AG04449 (cell line): ENCODE data around the gene SCRN2.
A peak's percentile ranks its signal among the peaks of the same experiment; 100 is the strongest.

ENCODE experiments used
- CTCF ChIA-PET: fragments of 350-600 bp; formaldehyde crosslinking; extraction: SDS; loops from one replicate; lab custom pipeline; 2021; ENCODE audit warnings: antibody characterized with exemption; lab: Yijun Ruan, JAX
- POLR2A ChIA-PET: fragments of 400-600, 350-600 bp; formaldehyde crosslinking; extraction: SDS; loops from one replicate; lab custom pipeline; 2020; ENCODE audit warnings: antibody characterized with exemption, inconsistent platforms; lab: Yijun Ruan, JAX
- DNase-seq: peaks from one replicate; pipeline ENCODE4 v3.0.0-alpha.2; 2010; ENCODE audit warnings: low read depth, low spot score
- H3K4me3 ChIP-seq: 2 replicates; pipeline ENCODE4 v1.5.1; 2011; ENCODE audit warnings: low read depth, mild to moderate bottlenecking, control low read depth, low read length
- CTCF ChIP-seq: IDR thresholded peaks from one replicate; pipeline ENCODE4 v1.5.1; 2011; ENCODE audit warnings: mild to moderate bottlenecking, moderate library complexity, low read length, control low read depth, inconsistent platforms; ENCODE audit not compliant: insufficient read depth; ENCODE audit errors: missing control alignments

Gene SCRN2

GRCh38 chr17:47831003-47831933 is 9.8 kb downstream of the SCRN2 start, which contains the start of the genes LRRC46 and MRPL10:
Gene LRRC46 (plus strand): TSS chr17:47831670. CDS start chr17:47831990, 320 bp downstream.
Gene MRPL10 (minus strand): TSS chr17:47831541. CDS start chr17:47831511, 30 bp downstream.
- CTCF ChIA-PET = interaction anchor here (0.7 to 2.8 kb wide), 10 partner anchors 9 to 167 kb away, joined by 3 to 34 read pairs (median 5); partner anchors contain the start of genes OSBPL7 and SCRN2
- TF ChIP-seq CTCF = peak; percentile 43
- peak; percentile 45 for DNase-seq

GRCh38 chr17:47830396-47831002 is 10.6 kb downstream of the SCRN2 start:
- POLR2A ChIA-PET = interaction anchor here (1.3 to 1.7 kb wide), 2 partner anchors 9 to 54 kb away, joined by 3 to 15 read pairs; partner anchors contain the start of gene OSBPL7
- peak overlapping the region; percentile 64 for H3K4me3 ChIP-seq
- no peak for TF ChIP-seq CTCF
- CTCF ChIA-PET = interaction anchor here (0.7 to 2.8 kb wide), 10 partner anchors 8 to 167 kb away, joined by 3 to 34 read pairs (median 5); partner anchors contain the start of genes OSBPL7 and SCRN2
- DNase-seq = no peak

More at GRCh38 chr17:47831003-47831933, 9.8 kb downstream of the SCRN2 start, which contains the start of the genes LRRC46 and MRPL10:
- peak within 1 kb of the TSS; percentile 64 for H3K4me3 ChIP-seq
- POLR2A ChIA-PET = interaction anchor here (0.5 to 1.7 kb wide), 12 partner anchors 10 to 207 kb away, joined by 3 to 15 read pairs (median 4); partner anchors contain the start of genes OSBPL7 and SCRN2

GRCh38 chr17:47829870-47830269 is 11.2 kb downstream of the SCRN2 start:
- CTCF ChIA-PET = interaction anchor here (1.6 to 2.8 kb wide), 3 partner anchors 8 to 61 kb away, joined by 5 to 34 read pairs (median 23); partner anchors contain the start of genes OSBPL7 and SCRN2
- no peak for TF ChIP-seq CTCF
- no peak for DNase-seq
- POLR2A ChIA-PET = no interaction called here
- H3K4me3 ChIP-seq = no peak overlapping the region

- ChIA-PET CTCF (interaction anchor here (1.3 to 3.1 kb wide), 3 partner anchors 7 to 68 kb away, joined by 3 to 23 read pairs (median 3); partner anchors contain the start of genes LRRC46 and MRPL10), POLR2A (no interaction called here)
- TF ChIP-seq CTCF = no peak
- no peak overlapping the region for H3K4me3 ChIP-seq
- no peak for DNase-seq
Measured at GRCh38 chr17:47823519-47823918, 17.6 kb downstream of the SCRN2 start.

GRCh38 chr17:47822785-47823184 is 18.3 kb downstream of the SCRN2 start:
- DNase-seq = no peak
- POLR2A ChIA-PET = no interaction called here
- H3K4me3 ChIP-seq = no peak overlapping the region
- CTCF ChIA-PET = interaction anchor here (1.2 to 3.1 kb wide), 5 partner anchors 8 to 69 kb away, joined by 3 to 23 read pairs (median 5); partner anchors contain the start of genes LRRC46 and MRPL10
- no peak for TF ChIP-seq CTCF
